HG02973 (cell line): Measurements from ENCODE around the gene GPR141.

Source experiments
- ATAC-seq: cut with Tn5 transposase; IDR thresholded peaks from one replicate; pipeline ENCODE4 v1.9.1; 2021; ENCODE audit warnings: moderate library complexity; ENCODE audit not compliant: unreplicated experiment

Gene GPR141

GRCh38 chr7:37729181-37729580 lies 45.6 kb downstream of the GPR141 start:
- no peak for ATAC-seq

DNA sequence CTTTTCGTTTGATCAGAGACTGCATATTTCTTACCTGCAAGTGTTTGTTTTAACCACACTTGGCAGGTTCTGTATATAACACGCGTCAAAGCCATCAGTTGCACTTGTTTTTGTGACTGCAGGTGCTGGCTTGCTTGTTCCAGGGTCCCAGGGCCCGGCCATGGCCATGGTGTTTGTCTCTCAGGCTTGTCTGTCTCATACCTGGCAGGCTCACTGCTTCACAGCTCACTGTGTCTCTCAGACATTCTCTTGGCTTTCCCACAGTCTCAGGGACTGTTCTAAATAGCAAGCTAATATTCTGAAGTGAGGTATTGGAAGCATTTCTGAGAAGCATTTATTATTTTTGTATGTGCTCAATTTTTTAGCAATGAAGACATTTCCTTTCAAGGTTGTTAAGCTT lies 46.9 kb downstream of the GPR141 start:
- no peak for ATAC-seq

DNA sequence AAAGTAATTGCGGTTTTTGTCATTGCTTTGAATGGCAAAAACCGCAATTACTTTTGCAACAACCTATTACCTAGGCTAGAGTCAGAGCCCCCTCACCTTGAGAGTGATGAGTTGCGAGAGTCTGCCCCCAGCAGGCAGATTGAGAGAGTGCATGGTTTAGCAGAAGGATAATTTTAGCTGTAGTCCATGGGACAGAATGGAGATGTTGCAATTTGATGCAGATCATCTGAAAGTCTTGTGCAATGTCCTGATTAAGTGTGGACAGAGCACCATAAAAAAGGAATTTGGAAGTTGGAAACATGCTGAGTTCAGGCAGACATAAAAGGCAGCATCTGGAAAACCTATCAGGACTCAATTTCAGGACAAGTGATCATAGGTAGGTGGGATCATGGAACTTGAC lies 48.7 kb downstream of the GPR141 start:
- peak; percentile 71 for ATAC-seq

DNA sequence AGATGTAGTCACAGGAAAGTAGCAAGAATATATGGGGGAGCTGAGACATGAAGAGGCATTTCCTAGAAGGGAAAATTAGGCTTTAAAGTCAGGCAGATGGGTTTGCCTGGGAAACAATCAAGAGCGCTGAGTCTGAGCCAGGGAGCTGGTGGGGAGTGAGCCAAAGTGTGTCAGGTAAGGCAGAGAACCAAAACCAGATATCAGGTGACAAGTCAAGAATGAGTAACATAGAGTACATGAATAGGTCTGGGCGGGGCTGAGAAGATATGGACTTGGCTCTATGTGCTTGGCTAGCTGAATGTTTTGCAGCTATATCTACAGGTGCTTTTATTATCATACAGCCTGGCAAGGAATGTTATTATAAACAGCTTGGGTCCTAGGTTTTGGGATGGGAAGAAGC lies 49.3 kb downstream of the GPR141 start:
- ATAC-seq, result no peak

GRCh38 chr7:37735196-37735595 lies 51.6 kb downstream of the GPR141 start:
- ATAC-seq, result no peak

- ATAC-seq, result no peak
Observed at GRCh38 chr7:37738321-37738720, 54.8 kb downstream of the GPR141 start.

DNA sequence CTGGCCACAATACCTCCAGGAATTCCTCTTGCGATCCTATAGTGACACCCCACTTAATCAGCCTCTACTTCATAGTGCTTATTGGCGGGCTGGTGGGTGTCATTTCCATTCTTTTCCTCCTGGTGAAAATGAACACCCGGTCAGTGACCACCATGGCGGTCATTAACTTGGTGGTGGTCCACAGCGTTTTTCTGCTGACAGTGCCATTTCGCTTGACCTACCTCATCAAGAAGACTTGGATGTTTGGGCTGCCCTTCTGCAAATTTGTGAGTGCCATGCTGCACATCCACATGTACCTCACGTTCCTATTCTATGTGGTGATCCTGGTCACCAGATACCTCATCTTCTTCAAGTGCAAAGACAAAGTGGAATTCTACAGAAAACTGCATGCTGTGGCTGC lies 56.8 kb downstream of the GPR141 start:
- no peak for ATAC-seq

- no peak for ATAC-seq
Observed at GRCh38 chr7:37741776-37742175, 58.2 kb downstream of the GPR141 start.

DNA sequence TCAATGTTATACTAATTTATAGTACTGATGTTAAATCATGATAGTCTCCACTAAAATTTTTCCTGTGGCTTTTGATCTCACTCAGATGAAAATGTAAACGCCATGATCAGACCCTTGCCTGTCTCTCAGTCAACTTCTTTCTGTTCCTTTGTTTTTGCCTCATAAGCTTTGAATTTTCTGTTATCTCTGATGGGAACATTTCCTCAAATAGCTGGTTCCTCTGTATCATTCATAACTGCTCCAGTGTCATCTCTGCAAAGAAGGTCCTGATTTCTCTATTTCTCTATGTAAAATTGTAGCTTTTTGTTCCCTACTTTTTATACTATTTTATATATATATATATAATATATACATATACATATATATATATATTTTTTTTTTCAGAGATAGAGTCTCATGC lies 67.5 kb downstream of the GPR141 start:
- no peak for ATAC-seq

GRCh38 chr7:37753398-37754050 lies 70.0 kb downstream of the GPR141 start:
- no peak for ATAC-seq

GRCh38 chr7:37756797-37757551 lies 73.4 kb downstream of the GPR141 start:
- no peak for ATAC-seq

DNA sequence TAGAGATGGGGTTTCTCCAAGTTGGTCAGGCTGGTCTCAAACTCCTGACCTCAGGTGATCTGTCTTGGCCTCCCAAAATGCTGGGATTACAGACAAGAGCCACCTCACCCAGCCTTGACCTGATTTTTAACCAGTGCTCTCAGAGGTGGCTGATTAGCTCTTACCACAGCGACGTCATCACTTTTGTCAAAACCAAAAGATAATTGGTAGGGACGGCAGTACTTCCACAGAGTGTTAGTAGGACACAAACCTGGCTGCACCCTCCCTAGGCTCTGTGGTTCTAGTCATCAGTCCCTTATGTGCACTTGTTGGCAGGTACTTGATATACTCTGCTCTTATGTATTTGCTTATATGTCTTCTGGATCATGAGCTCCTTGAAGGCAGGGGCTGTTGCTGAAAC lies 74.0 kb downstream of the GPR141 start:
- no peak for ATAC-seq

- no peak for ATAC-seq
Observed at GRCh38 chr7:37758501-37759045, 75.0 kb downstream of the GPR141 start.

- no peak for ATAC-seq
Observed at GRCh38 chr7:37759526-37759925, 76.0 kb downstream of the GPR141 start.

GRCh38 chr7:37765421-37765829 lies 81.9 kb downstream of the GPR141 start:
- ATAC-seq, result no peak

GRCh38 chr7:37765872-37766525 lies 82.4 kb downstream of the GPR141 start:
- peak; percentile 93 for ATAC-seq

- ATAC-seq, result no peak
Observed at GRCh38 chr7:37768611-37769010, 85.0 kb downstream of the GPR141 start.

GRCh38 chr7:37769291-37769690 lies 85.7 kb downstream of the GPR141 start:
- ATAC-seq, result no peak

DNA sequence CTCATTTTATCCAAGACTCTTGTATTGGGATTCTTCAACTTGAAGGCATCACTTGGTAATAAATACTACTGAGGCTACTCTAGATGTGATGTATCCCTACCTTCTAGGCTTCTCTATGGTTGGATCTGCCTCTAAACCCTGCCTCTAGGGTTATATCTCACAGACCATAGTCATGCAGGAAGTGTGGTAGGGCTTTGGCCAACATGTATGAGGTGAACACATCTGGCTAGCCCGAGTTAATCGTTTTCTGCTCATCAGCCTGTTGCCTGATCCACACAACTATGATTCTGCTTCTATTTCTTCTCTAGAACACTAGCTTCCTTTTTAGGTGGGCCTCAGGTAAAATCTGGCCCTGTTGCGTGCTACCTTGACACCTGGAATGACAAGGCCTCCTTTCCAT lies 86.2 kb downstream of the GPR141 start:
- ATAC-seq, result no peak

GRCh38 chr7:37770838-37771237 lies 87.3 kb downstream of the GPR141 start:
- no peak for ATAC-seq

GRCh38 chr7:37771342-37771741 lies 87.8 kb downstream of the GPR141 start:
- no peak for ATAC-seq

GRCh38 chr7:37771801-37772200 lies 88.2 kb downstream of the GPR141 start:
- ATAC-seq, result no peak
